22Rv1 (cell line): ENCODE data around the gene RAB40A.
"Not testable (repeated sequence)": the region's sequence is repeated elsewhere in the genome, so short reads cannot be mapped to it uniquely, and the experiment has no call there.

Experiments
- H3K27ac ChIP-seq: fragments of 450-650 bp; 2 replicates; pipeline ENCODE4 v1.5.1; 2017
- CTCF ChIP-seq: fragments of 450-650 bp; IDR thresholded peaks from 2 replicates; pipeline ENCODE4 v1.5.1; 2017; ENCODE audit warnings: mild to moderate bottlenecking
- ZFX ChIP-seq: fragments of 450-650 bp; IDR thresholded peaks from 2 replicates; pipeline ENCODE4 v1.6.1; 2017; ENCODE audit warnings: antibody characterized with exemption, borderline replicate concordance

RAB40A gene

GRCh38 chrX:103464072-103464773 is 55.1 kb downstream of the RAB40A start:
- no peak for TF ChIP-seq CTCF
- TF ChIP-seq ZFX: no peak
- H3K27ac ChIP-seq: no peak overlapping the region

GRCh38 chrX:103461156-103461555 is 58.1 kb downstream of the RAB40A start:
- TF ChIP-seq CTCF: no peak
- no peak for TF ChIP-seq ZFX
- no peak overlapping the region for H3K27ac ChIP-seq

- H3K27ac ChIP-seq: not testable (repeated sequence)
Observed at GRCh38 chrX:103460001-103460755, 59.1 kb downstream of the RAB40A start.

GRCh38 chrX:103453655-103454054 is 65.6 kb downstream of the RAB40A start:
- H3K27ac ChIP-seq: no peak overlapping the region
- TF ChIP-seq CTCF (no peak), ZFX (no peak)
